Ovary (tissue), 9 donors: ENCODE data around the gene PUDP. TPM values are rescaled to one million over a fixed set of nuclear protein-coding genes. Genes with fewer than 3 reads are reported as not detected.

Experiments used
- DNase-seq, 5 donors: peaks; one replicate each; pipeline ENCODE4 v3.0.0-alpha.2; 2019 to 2020
- H3K27ac ChIP-seq, 2 donors: fragments of 200-600 bp; one replicate each; pipeline versions ENCODE4 v1.5.1 to v1.8.0; 2019 to 2022
- H3K27me3 ChIP-seq: fragments of 200-600 bp; one replicate; pipeline ENCODE4 v1.8.0; 2022
- H3K36me3 ChIP-seq: fragments of 200-600 bp; sonication (generic); one replicate; pipeline ENCODE4 v1.5.1; 2019
- H3K4me1 ChIP-seq: one replicate; pipeline ENCODE4 v1.8.1; 2013; ENCODE audit warnings: mild to moderate bottlenecking, moderate library complexity; ENCODE audit not compliant: insufficient read depth
- H3K4me3 ChIP-seq: fragments of 200-600 bp; sonication (generic); one replicate; pipeline ENCODE4 v1.5.1; 2017
- H3K9me3 ChIP-seq, 2 donors: fragments of 200-600 bp in 1 of 2; sonication (generic) in 1 of 2; one replicate each; pipeline versions ENCODE4 v1.5.1 to v1.8.1; 2013 to 2019; ENCODE audit warnings: mild to moderate bottlenecking in 1 of 2, moderate library complexity in 1 of 2
- EP300 ChIP-seq: sonication (generic); formaldehyde crosslinking; IDR thresholded peaks from one replicate; pipeline ENCODE4 v1.6.1; 2017; ENCODE audit warnings: antibody characterized with exemption
- POLR2A ChIP-seq: fragments of 450-650 bp; IDR thresholded peaks from one replicate; pipeline ENCODE4 v1.6.1; 2017; ENCODE audit warnings: antibody characterized with exemption, mild to moderate bottlenecking, moderate library complexity
- WGBS, 3 donors: extraction: QIAGEN DNeasy Blood & Tissue Kit in 1 of 3; methylation state at CpG; one replicate each; pipeline versions ENCODE4 v1.1.5 to v1.1.7; 2013 to 2017; 5-methylcytosine and 5-hydroxymethylcytosine counted together
- intact Hi-C, 4 donors: fragments of 100-400 bp; cut with DNase I; formaldehyde crosslinking; loops; one replicate each; pipeline versions ENCODE4 v1.11.0 to v1.15.1; 2022 to 2023
- polyA plus RNA-seq, 2 donors: library from polyadenylated mRNA; stranded (reverse); fragments of 200-250 nt in 1 of 2; fragments of 350-450 nt in 1 of 2; fragmentation: Illumina TruSeq in 1 of 2; extraction: RNeasy Lipid Tissue Mini Kit (QIAGEN cat#74804) in 1 of 2; gene quantifications; one replicate each; pipeline ENCODE4 v1.2.3, GENCODE V29; 2013 to 2014
- total RNA-seq, 7 donors: library from RNA; depleted of rRNA in 2 of 7; stranded (reverse); fragments of >200 nt in 2 of 7; fragmentation: NEBNext Ultra II Directional in 3 of 7; extraction: Animal tissue kit (Norgen Biotek cat#: 25700) in 3 of 7; gene quantifications; one replicate each; pipeline versions ENCODE4 v1.1.0 to v1.2.4, GENCODE V29; 2016 to 2023
- TF ChIP-seq, protein P1 (sequence below), 3 donors: fragments of 450-650 bp in 2 of 3; fragments of 200-600 bp in 1 of 3; IDR thresholded peaks; one replicate each; pipeline versions ENCODE4 v1.5.1 to v1.8.0; 2016 to 2022; ENCODE audit warnings: antibody characterized with exemption in 3 of 3, mild to moderate bottlenecking in 1 of 3
- donor health status: DM: no; HTN: no; CAD: no; lungs with moderate emphysema.
- donor health status: DM: no; HTN: no; CAD: no.
- donor health status: Bipolar disorder and iron deficiency.
- donor health status: DM: yes; HTN: yes; CAD: no.
- donor health status: DM: no; HTN: no; CAD: no.
- donor health status: DM: yes; HTN: yes; CAD: no.

PUDP gene
- total and polyA plus RNA-seq, 9 donors: 7.0 to 17.9 (median 14.8) TPM

DNA sequence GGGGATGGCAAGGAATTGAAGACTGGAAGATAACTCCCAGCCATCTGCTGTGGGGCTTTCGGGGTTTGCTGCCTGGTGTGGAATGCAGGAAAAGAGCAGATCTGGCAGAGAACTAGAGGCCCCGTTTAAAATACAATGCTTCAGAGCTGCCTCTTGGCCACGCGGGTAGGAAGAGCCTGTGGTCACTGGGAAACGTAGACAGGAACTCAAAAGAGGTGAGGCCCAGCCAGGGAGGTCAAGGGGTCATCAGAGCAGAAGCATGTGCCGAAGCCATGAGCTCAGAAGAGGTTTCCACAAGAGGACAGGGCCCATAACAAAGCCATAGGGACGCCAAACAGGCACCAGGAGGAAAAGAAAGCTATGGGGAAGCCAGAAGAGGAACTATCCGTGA lies 14.9 kb downstream of the PUDP start:
- Histone ChIP-seq H3K9me3 (no peaks in the 10 kb centered on the region), H3K27me3 (no peaks in the 10 kb centered on the region), H3K36me3 (no peaks in the 10 kb centered on the region), H3K27ac (no peak overlapping the region), H3K4me1 (no peaks in the 10 kb centered on the region), H3K4me3 (no peak overlapping the region)
- peak in 1 of 5 donors; percentile 23 for DNase-seq
- intact Hi-C loops: no loop called here
- TF ChIP-seq EP300: no peak
- no peak for TF ChIP-seq POLR2A
- TF ChIP-seq, protein P1, sequence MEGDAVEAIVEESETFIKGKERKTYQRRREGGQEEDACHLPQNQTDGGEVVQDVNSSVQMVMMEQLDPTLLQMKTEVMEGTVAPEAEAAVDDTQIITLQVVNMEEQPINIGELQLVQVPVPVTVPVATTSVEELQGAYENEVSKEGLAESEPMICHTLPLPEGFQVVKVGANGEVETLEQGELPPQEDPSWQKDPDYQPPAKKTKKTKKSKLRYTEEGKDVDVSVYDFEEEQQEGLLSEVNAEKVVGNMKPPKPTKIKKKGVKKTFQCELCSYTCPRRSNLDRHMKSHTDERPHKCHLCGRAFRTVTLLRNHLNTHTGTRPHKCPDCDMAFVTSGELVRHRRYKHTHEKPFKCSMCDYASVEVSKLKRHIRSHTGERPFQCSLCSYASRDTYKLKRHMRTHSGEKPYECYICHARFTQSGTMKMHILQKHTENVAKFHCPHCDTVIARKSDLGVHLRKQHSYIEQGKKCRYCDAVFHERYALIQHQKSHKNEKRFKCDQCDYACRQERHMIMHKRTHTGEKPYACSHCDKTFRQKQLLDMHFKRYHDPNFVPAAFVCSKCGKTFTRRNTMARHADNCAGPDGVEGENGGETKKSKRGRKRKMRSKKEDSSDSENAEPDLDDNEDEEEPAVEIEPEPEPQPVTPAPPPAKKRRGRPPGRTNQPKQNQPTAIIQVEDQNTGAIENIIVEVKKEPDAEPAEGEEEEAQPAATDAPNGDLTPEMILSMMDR (IDR thresholded peaks at IDR 0.05): no peak
- WGBS, 3 donors: 49 to 52% (median 51%) methylated on average over 8 of the region's 8 CpGs

DNA sequence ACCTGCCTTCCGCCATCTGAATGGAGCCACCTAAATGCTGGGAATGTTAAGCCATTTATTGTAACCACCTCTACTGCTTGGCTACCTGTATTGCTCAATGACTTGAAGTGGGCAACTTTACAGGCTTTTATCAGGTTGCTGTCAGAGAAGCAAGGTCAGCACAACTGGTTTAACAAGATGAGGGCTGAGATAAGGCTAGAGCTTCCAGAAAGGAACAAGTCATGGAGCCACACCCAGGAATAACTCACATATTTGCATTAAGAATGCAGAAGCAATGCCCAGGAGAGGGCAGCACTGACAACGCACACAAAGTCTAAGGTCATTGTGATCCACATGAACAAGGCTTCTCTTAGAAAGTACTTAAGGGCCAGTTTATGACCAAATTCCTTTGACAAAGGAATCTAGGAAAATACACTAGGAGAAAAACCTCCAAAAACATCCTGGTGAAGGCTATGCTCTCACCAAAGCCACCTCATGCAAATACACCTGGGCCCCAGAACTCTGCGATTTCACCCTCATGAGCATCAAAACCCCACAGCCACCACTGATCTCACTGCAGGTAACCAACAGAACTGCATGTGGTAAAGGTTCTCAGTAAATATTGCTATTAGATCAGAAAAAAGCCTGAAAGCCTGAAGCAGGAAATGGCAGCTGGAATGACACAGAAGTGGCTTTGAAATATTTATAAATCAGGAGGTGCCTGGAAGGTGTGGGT lies 15.5 kb downstream of the PUDP start:
- Histone ChIP-seq H3K4me3 (no peak overlapping the region), H3K4me1 (no peaks in the 10 kb centered on the region), H3K27me3 (no peaks in the 10 kb centered on the region), H3K9me3 (no peaks in the 10 kb centered on the region), H3K27ac (no peak overlapping the region), H3K36me3 (no peaks in the 10 kb centered on the region)
- DNase-seq: no peak
- WGBS, 3 donors: 78 to 83% (median 81%) methylated on average over 3 of the region's 3 CpGs
- intact Hi-C loops: no loop called here
- TF ChIP-seq, protein P1 (IDR thresholded peaks at IDR 0.05): no peak
- TF ChIP-seq EP300 (no peak), POLR2A (no peak)

DNA sequence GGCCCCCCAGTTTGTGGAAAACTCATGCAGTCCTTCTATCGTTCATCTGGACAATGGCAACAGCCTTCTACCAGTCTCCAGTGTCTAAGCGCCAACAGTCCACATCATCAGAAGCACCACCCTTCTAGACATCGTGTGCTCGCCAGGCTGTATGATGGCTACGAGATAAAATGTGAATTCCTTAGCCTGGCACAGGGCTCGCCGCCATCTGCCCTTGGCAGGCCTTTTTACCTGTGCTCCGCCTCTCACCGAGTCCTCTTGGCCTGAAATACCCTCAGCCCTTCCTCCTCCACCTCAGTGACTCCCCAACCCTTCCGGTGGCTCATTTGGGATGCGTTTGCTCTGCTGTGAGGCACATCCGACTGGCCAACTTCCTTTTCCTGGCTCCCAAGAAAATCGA lies 16.3 kb downstream of the PUDP start:
- H3K4me3 ChIP-seq: no peak overlapping the region
- no peaks in the 10 kb centered on the region for H3K9me3 ChIP-seq
- intact Hi-C loops: no loop called here
- no peaks in the 10 kb centered on the region for H3K27me3 ChIP-seq
- no peaks in the 10 kb centered on the region for H3K4me1 ChIP-seq
- WGBS, 3 donors: 92 to 97% (median 95%) methylated on average over 13 of the region's 13 CpGs
- no peak overlapping the region for H3K27ac ChIP-seq
- no peak for DNase-seq
- no peak for TF ChIP-seq POLR2A
- TF ChIP-seq, protein P1 (IDR thresholded peaks at IDR 0.05): no peak
- no peak for TF ChIP-seq EP300
- H3K36me3 ChIP-seq: no peaks in the 10 kb centered on the region

DNA sequence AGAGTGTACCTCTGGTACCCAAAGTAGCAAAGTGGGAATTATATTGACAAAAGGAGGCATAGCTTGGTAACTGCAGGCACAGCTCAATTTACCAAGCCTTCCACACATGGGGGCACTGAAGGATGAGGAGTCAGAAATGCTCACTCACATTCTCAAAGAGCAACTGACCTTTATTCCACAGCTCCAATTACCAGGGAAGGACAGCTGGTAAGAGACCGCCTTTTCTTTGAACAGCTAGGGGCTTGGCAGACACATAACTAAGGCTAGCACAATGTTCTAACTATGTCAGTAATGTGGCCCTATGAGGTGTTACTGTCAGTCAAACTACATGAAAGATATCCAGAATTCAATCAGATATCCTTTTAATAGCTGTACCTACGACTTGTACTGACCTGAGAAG lies 20.9 kb downstream of the PUDP start:
- WGBS, 3 donors: 93 to 97% (median 96%) methylated on average over 2 of the region's 2 CpGs
- no peak for DNase-seq
- Histone ChIP-seq H3K36me3 (no peaks in the 10 kb centered on the region), H3K27me3 (no peaks in the 10 kb centered on the region), H3K4me3 (no peak overlapping the region), H3K4me1 (no peaks in the 10 kb centered on the region), H3K9me3 (no peaks in the 10 kb centered on the region), H3K27ac (no peak overlapping the region)
- intact Hi-C loops: no loop called here
- TF ChIP-seq, protein P1 (IDR thresholded peaks at IDR 0.05): no peak
- TF ChIP-seq POLR2A (no peak), EP300 (no peak)
